Spleen (tissue), 11 donors: ENCODE results near the gene CEP63. TPM values are rescaled to one million over a fixed set of nuclear protein-coding genes. Genes with fewer than 3 reads are reported as not detected.
A peak's percentile ranks its signal among the peaks of the same experiment; 100 is the strongest.

Experiments used
- DNase-seq: peaks from one replicate; pipeline ENCODE4 v3.0.0-alpha.2; 2020
- H3K27ac ChIP-seq, 8 donors: fragments of 200-600 bp; sonication (generic) in 7 of 8; 1 replicate in 4 of 8; 2 replicates in 4 of 8; pipeline versions ENCODE4 v1.5.0 to v1.8.0; 2016 to 2021; ENCODE audit warnings: inconsistent platforms in 4 of 8, mild to moderate bottlenecking in 4 of 8, moderate library complexity in 1 of 8
- H3K27me3 ChIP-seq, 7 donors: fragments of 200-600 bp; sonication (generic) in 6 of 7; replicated peaks in 1 of 7; 1 replicate in 4 of 7; 2 replicates in 3 of 7; pipeline versions ENCODE4 v1.5.0 to v1.8.0; 2016 to 2021; ENCODE audit warnings: inconsistent platforms in 3 of 7, mild to moderate bottlenecking in 1 of 7
- H3K36me3 ChIP-seq, 6 donors: fragments of 200-600 bp; sonication (generic) in 5 of 6; 1 replicate in 4 of 6; 2 replicates in 2 of 6; pipeline versions ENCODE4 v1.5.0 to v1.8.0; 2016 to 2021; ENCODE audit warnings: inconsistent platforms in 2 of 6
- H3K4me1 ChIP-seq, 6 donors: fragments of 200-600 bp; sonication (generic) in 5 of 6; 1 replicate in 3 of 6; 2 replicates in 3 of 6; pipeline versions ENCODE4 v1.5.0 to v1.8.0; 2016 to 2021; ENCODE audit warnings: inconsistent platforms in 3 of 6
- H3K4me3 ChIP-seq, 8 donors: fragments of 200-600 bp; sonication (generic) in 7 of 8; 1 replicate in 4 of 8; 2 replicates in 4 of 8; pipeline versions ENCODE4 v1.5.0 to v1.8.0; 2016 to 2021; ENCODE audit warnings: inconsistent platforms in 4 of 8, mild to moderate bottlenecking in 4 of 8, moderate library complexity in 2 of 8
- H3K9me3 ChIP-seq, 8 donors: fragments of 200-600 bp; sonication (generic) in 7 of 8; 1 replicate in 4 of 8; 2 replicates in 4 of 8; pipeline versions ENCODE4 v1.5.0 to v1.8.0; 2016 to 2021; ENCODE audit warnings: inconsistent platforms in 4 of 8
- CTCF ChIP-seq, 11 experiments: fragments of 200-600 bp in 7 of 11; fragments of 450-650 bp in 4 of 11; sonication (generic) in 4 of 11; IDR thresholded peaks in 8 of 11; conservative IDR thresholded peaks in 3 of 11; 1 replicate in 7 of 11; 2 replicates in 4 of 11; pipeline versions ENCODE4 v1.4.0 to v1.8.0; 2016 to 2021; ENCODE audit warnings: antibody characterized with exemption in 11 of 11, inconsistent platforms in 4 of 11, mild to moderate bottlenecking in 1 of 11
- POLR2A ChIP-seq, 3 donors: fragments of 450-650 bp; IDR thresholded peaks; one replicate each; pipeline ENCODE4 v1.5.1; 2017; ENCODE audit warnings: antibody characterized with exemption in 3 of 3, mild to moderate bottlenecking in 1 of 3
- POLR2AphosphoS5 ChIP-seq, 3 donors: sonication (generic); formaldehyde crosslinking; IDR thresholded peaks; one replicate each; pipeline ENCODE4 v1.5.1; 2017; ENCODE audit warnings: antibody characterized with exemption in 3 of 3
- WGBS, 5 donors: extraction: QIAGEN DNeasy Blood & Tissue Kit in 3 of 5; methylation state at CpG; one replicate each; pipeline versions ENCODE4 v1.1.5 to v1.1.7; 2013 to 2018; 5-methylcytosine and 5-hydroxymethylcytosine counted together
- intact Hi-C: fragments of 100-400 bp; cut with DNase I; formaldehyde crosslinking; loops from one replicate; pipeline ENCODE4 v1.15.0; 2023; ENCODE audit warnings: low total_unique reads
- polyA plus RNA-seq, 3 donors: library from polyadenylated mRNA; stranded (reverse); fragments of 200-250 nt; gene quantifications; one replicate each; pipeline ENCODE4 v1.2.1, GENCODE V29; 2013
- total RNA-seq, 7 donors: library from RNA; depleted of rRNA in 3 of 7; stranded (reverse); fragments of >200 nt in 3 of 7; fragmentation: NEBNext Ultra II Directional in 4 of 7; extraction: Animal tissue kit (Norgen Biotek cat#: 25700) in 4 of 7; gene quantifications; one replicate each; pipeline versions ENCODE4 v1.1.0 to v1.2.1, GENCODE V29; 2016 to 2021
- donor health status: healthy with polysubstance abuse.
- donor health status: DM: no; HTN: no; CAD: no; lungs with moderate emphysema.
- donor health status: DM: no; HTN: no; CAD: no.
- donor health status: Bipolar disorder and iron deficiency.
- donor health status: healthy.
- donor health status: DM: no; HTN: no; CAD: no.
- donor health status: DM: yes; HTN: yes; CAD: no.

Gene CEP63
- total and polyA plus RNA-seq, 10 donors: 13.4 to 37.0 (median 28.1) TPM

GRCh38 chr3:134617608-134618477 is 132.0 kb downstream of the CEP63 start:
- WGBS, 5 donors: 53 to 58% (median 55%) methylated on average over 7 of the region's 7 CpGs
- Histone ChIP-seq H3K36me3 (no peaks in the 10 kb centered on the region), H3K27me3 (no peaks in the 10 kb centered on the region), H3K9me3 (no peaks in the 10 kb centered on the region), H3K4me3 (no peak overlapping the region), H3K4me1 (no peaks in the 10 kb centered on the region), H3K27ac (no peak overlapping the region)
- intact Hi-C loops: no loop called here
- peak; percentile 68 for DNase-seq
- TF ChIP-seq CTCF (IDR thresholded peaks at IDR 0.05 in 8 of 11, conservative IDR thresholded peaks at IDR 0.05 in 3 of 11): no peak
- no peak for TF ChIP-seq POLR2AphosphoS5 (IDR thresholded peaks at IDR 0.05)

GRCh38 chr3:134618478-134619300 is 132.8 kb downstream of the CEP63 start:
- Histone ChIP-seq H3K4me3 (no peak overlapping the region), H3K27me3 (no peaks in the 10 kb centered on the region), H3K9me3 (no peaks in the 10 kb centered on the region), H3K4me1 (no peaks in the 10 kb centered on the region), H3K27ac (no peak overlapping the region), H3K36me3 (no peaks in the 10 kb centered on the region)
- DNase-seq: peak; percentile 11
- WGBS, 5 donors: 91 to 97% (median 96%) methylated on average over 11 to 13 of the region's 13 CpGs
- TF ChIP-seq POLR2AphosphoS5 (IDR thresholded peaks at IDR 0.05) (no peak), POLR2A (IDR thresholded peaks at IDR 0.05) (no peak), CTCF (IDR thresholded peaks at IDR 0.05 in 8 of 11, conservative IDR thresholded peaks at IDR 0.05 in 3 of 11) (no peak)
- intact Hi-C loops: no loop called here

GRCh38 chr3:134619301-134619615 is 133.4 kb downstream of the CEP63 start:
- 77 to 90% (median 88%) methylated on average over 2 of the region's 2 CpGs for WGBS, 5 donors
- intact Hi-C loops: no loop called here
- TF ChIP-seq POLR2AphosphoS5 (IDR thresholded peaks at IDR 0.05) (no peak), CTCF (IDR thresholded peaks at IDR 0.05 in 8 of 11, conservative IDR thresholded peaks at IDR 0.05 in 3 of 11) (no peak), POLR2A (IDR thresholded peaks at IDR 0.05) (no peak)

GRCh38 chr3:134619884-134620445 is 134.1 kb downstream of the CEP63 start:
- Histone ChIP-seq H3K27me3 (no peaks in the 10 kb centered on the region), H3K36me3 (no peaks in the 10 kb centered on the region), H3K4me1 (no peaks in the 10 kb centered on the region), H3K9me3 (no peaks in the 10 kb centered on the region), H3K27ac (no peak overlapping the region), H3K4me3 (no peak overlapping the region)
- 85 to 94% (median 87%) methylated on average over 7 to 8 of the region's 8 CpGs for WGBS, 5 donors
- no peak for TF ChIP-seq CTCF (IDR thresholded peaks at IDR 0.05 in 8 of 11, conservative IDR thresholded peaks at IDR 0.05 in 3 of 11)
- no peak for TF ChIP-seq POLR2A (IDR thresholded peaks at IDR 0.05)
- TF ChIP-seq POLR2AphosphoS5 (IDR thresholded peaks at IDR 0.05): no peak
- intact Hi-C loops: no loop called here
- peak; percentile 58 for DNase-seq

More at GRCh38 chr3:134619301-134619615, 133.4 kb downstream of the CEP63 start:
- peak; percentile 28 for DNase-seq
- H3K36me3 ChIP-seq: no peaks in the 10 kb centered on the region
- no peak overlapping the region for H3K27ac ChIP-seq
- H3K27me3 ChIP-seq: no peaks in the 10 kb centered on the region
- H3K4me3 ChIP-seq: no peak overlapping the region
- no peaks in the 10 kb centered on the region for H3K4me1 ChIP-seq
- no peaks in the 10 kb centered on the region for H3K9me3 ChIP-seq
